Measurements from ENCODE around the gene MYL3.

The MYL3 gene

GRCh38 chr3:46874430-46874829 is 11.2 kb upstream of the MYL3 start:
- no peak overlapping the region for H2AFZ ChIP-seq (ENCODE audit: low read length)
- TF ChIP-seq EZH2 (optimal IDR thresholded peaks at IDR 0.05; ENCODE audit: low read depth, low read length) (no peak), EZH2phosphoT487 (IDR thresholded peaks at IDR 0.05; ENCODE audit: low read length) (no peak), CTCF (IDR thresholded peaks at IDR 0.05; ENCODE audit: low read length) (no peak)
- H3K4me2 ChIP-seq (ENCODE audit: low read depth, low read length), result no peak overlapping the region
- H4K20me1 ChIP-seq (ENCODE audit: insufficient read depth, low read length), result no peaks in the 10 kb centered on the region
- H3K36me3 ChIP-seq (replicated peaks; ENCODE audit: insufficient read depth, low read length), result no peaks in the 10 kb centered on the region
- H3F3A ChIP-seq (ENCODE audit: insufficient read depth, low read length), result no peaks in the 10 kb centered on the region
- H3K27me3 ChIP-seq (replicated peaks; ENCODE audit: insufficient read depth, low read length), result 0 out of 2 replicates have a peak, but pooled peaks cover 4% of the 10 kb centered on the region
- no peaks in the 10 kb centered on the region for H3K79me2 ChIP-seq (ENCODE audit: low read length)
- no peak for DNase-seq
- H3K9me2 ChIP-seq (replicated peaks; ENCODE audit: insufficient read depth, low read length), result no peaks in the 10 kb centered on the region
- no peaks in the 10 kb centered on the region for H3K4me1 ChIP-seq (ENCODE audit: low read length)
- H3K4me3 ChIP-seq (ENCODE audit: low read length), result no peak overlapping the region
- no peak overlapping the region for H3K9ac ChIP-seq (ENCODE audit: low read length)
- no peak overlapping the region for H3K27ac ChIP-seq (ENCODE audit: low read length)
- no peaks in the 10 kb centered on the region for H3K9me3 ChIP-seq (replicated peaks; ENCODE audit: insufficient read depth, low read length)

- no peak for DNase-seq
- Histone ChIP-seq H3K36me3 (replicated peaks; ENCODE audit: insufficient read depth, low read length) (no peaks in the 10 kb centered on the region), H3F3A (ENCODE audit: insufficient read depth, low read length) (no peaks in the 10 kb centered on the region), H3K27me3 (replicated peaks; ENCODE audit: insufficient read depth, low read length) (0 out of 2 replicates have a peak, but pooled peaks cover 4% of the 10 kb centered on the region), H2AFZ (ENCODE audit: low read length) (no peak overlapping the region), H3K9ac (ENCODE audit: low read length) (no peak overlapping the region), H4K20me1 (ENCODE audit: insufficient read depth, low read length) (no peaks in the 10 kb centered on the region), H3K4me1 (ENCODE audit: low read length) (no peaks in the 10 kb centered on the region), H3K4me2 (ENCODE audit: low read depth, low read length) (no peak overlapping the region), H3K4me3 (ENCODE audit: low read length) (no peak overlapping the region), H3K9me3 (replicated peaks; ENCODE audit: insufficient read depth, low read length) (no peaks in the 10 kb centered on the region), H3K79me2 (ENCODE audit: low read length) (no peaks in the 10 kb centered on the region), H3K9me2 (replicated peaks; ENCODE audit: insufficient read depth, low read length) (no peaks in the 10 kb centered on the region), H3K27ac (ENCODE audit: low read length) (no peak overlapping the region)
- TF ChIP-seq EZH2phosphoT487 (IDR thresholded peaks at IDR 0.05; ENCODE audit: low read length) (no peak), EZH2 (optimal IDR thresholded peaks at IDR 0.05; ENCODE audit: low read depth, low read length) (no peak), CTCF (IDR thresholded peaks at IDR 0.05; ENCODE audit: low read length) (no peak)
These were observed 10.3 kb upstream of the MYL3 start for GRCh38 chr3:46873521-46873920.

- H3K27me3 ChIP-seq (replicated peaks; ENCODE audit: insufficient read depth, low read length), result 0 out of 2 replicates have a peak, but pooled peaks cover 4% of the 10 kb centered on the region
- no peaks in the 10 kb centered on the region for H3F3A ChIP-seq (ENCODE audit: insufficient read depth, low read length)
- no peak overlapping the region for H3K4me2 ChIP-seq (ENCODE audit: low read depth, low read length)
- TF ChIP-seq EZH2 (optimal IDR thresholded peaks at IDR 0.05; ENCODE audit: low read depth, low read length) (no peak), EZH2phosphoT487 (IDR thresholded peaks at IDR 0.05; ENCODE audit: low read length) (no peak), CTCF (IDR thresholded peaks at IDR 0.05; ENCODE audit: low read length) (no peak)
- no peaks in the 10 kb centered on the region for H3K36me3 ChIP-seq (replicated peaks; ENCODE audit: insufficient read depth, low read length)
- no peaks in the 10 kb centered on the region for H4K20me1 ChIP-seq (ENCODE audit: insufficient read depth, low read length)
- no peak for DNase-seq
- H3K27ac ChIP-seq (ENCODE audit: low read length), result no peak overlapping the region
- no peaks in the 10 kb centered on the region for H3K79me2 ChIP-seq (ENCODE audit: low read length)
- H3K9me2 ChIP-seq (replicated peaks; ENCODE audit: insufficient read depth, low read length), result no peaks in the 10 kb centered on the region
- no peak overlapping the region for H2AFZ ChIP-seq (ENCODE audit: low read length)
- no peaks in the 10 kb centered on the region for H3K9me3 ChIP-seq (replicated peaks; ENCODE audit: insufficient read depth, low read length)
- no peak overlapping the region for H3K4me3 ChIP-seq (ENCODE audit: low read length)
- no peaks in the 10 kb centered on the region for H3K4me1 ChIP-seq (ENCODE audit: low read length)
- no peak overlapping the region for H3K9ac ChIP-seq (ENCODE audit: low read length)
These were observed 8.0 kb upstream of the MYL3 start for GRCh38 chr3:46871222-46871621.
